HepG2 (cell line): Measurements from ENCODE around the gene KAT6B. TPM values are rescaled to one million over a fixed set of nuclear protein-coding genes. Genes with fewer than 3 reads are reported as not detected.

ENCODE experiments used
- ATAC-seq: fragments of 200-7000 bp; cut with Tn5 transposase; 3 replicates; pipeline ENCODE4 v1.9.1; 2020; ENCODE audit warnings: mild to moderate bottlenecking, moderate library complexity
- BruUV-seq: library from RNA; stranded (reverse); fragments of 400-500 nt; replicated peaks from 2 replicates; lab custom pipeline; 2021; lab: Mats Ljungman, UMichigan
- CTCF ChIA-PET: fragments of 300-600 bp; formaldehyde crosslinking; extraction: SDS; loops from one replicate; lab custom pipeline; 2021; ENCODE audit warnings: low total read pairs, inconsistent platforms, low intra/inter-chr PET ratio; lab: Yijun Ruan, JAX
- POLR2A ChIA-PET: fragments of 350-600 bp; sonication (Branson Sonifier 250); formaldehyde crosslinking; loops from one replicate; lab custom pipeline; 2020; ENCODE audit warnings: antibody characterized with exemption, inconsistent platforms; lab: Yijun Ruan, JAX
- DNase-seq: peaks from one replicate; pipeline ENCODE4 v3.0.0-alpha.2; 2015; ENCODE audit warnings: low spot score
- FAIRE-seq: peaks from 3 replicates; lab custom pipeline; 2011; peaks lifted over from hg19 to GRCh38; lab: Jason Lieb, UNC
- H2AFZ ChIP-seq: one replicate; pipeline ENCODE4 v1.6.1; 2011; ENCODE audit warnings: low read length, inconsistent platforms
- H3K27ac ChIP-seq: fragments of 300-600 bp; 3 replicates; pipeline ENCODE4 v1.8.0; 2011; ENCODE audit warnings: mixed run types, mild to moderate bottlenecking, mixed read lengths, low read length, inconsistent platforms; ENCODE audit not compliant: insufficient read depth; ENCODE audit errors: extremely low read length
- H3K27me3 ChIP-seq, 2 experiments: fragments of 200-600 bp in 1 of 2; 2 replicates in 1 of 2; 3 replicates in 1 of 2; pipeline versions ENCODE4 v1.6.0 to v1.8.0; 2011; ENCODE audit warnings: low read length in 2 of 2, mild to moderate bottlenecking in 2 of 2, moderate library complexity in 2 of 2, inconsistent platforms in 1 of 2; ENCODE audit not compliant: insufficient read depth in 2 of 2, control insufficient read depth in 1 of 2
- H3K36me3 ChIP-seq, 2 experiments: fragments of 200-600 bp in 1 of 2; replicated peaks in 1 of 2; 2 replicates in 1 of 2; 3 replicates in 1 of 2; pipeline versions ENCODE4 v1.5.1 to v1.8.0; 2011; ENCODE audit warnings: low read length in 2 of 2, inconsistent platforms in 1 of 2; ENCODE audit not compliant: insufficient read depth in 2 of 2, control insufficient read depth in 1 of 2
- H3K4me1 ChIP-seq: 2 replicates; pipeline ENCODE4 v1.5.1; 2012; ENCODE audit warnings: low read length, inconsistent platforms; ENCODE audit not compliant: insufficient read depth
- H3K4me2 ChIP-seq: 2 replicates; pipeline ENCODE4 v1.6.0; 2011; ENCODE audit warnings: low read depth, low read length, inconsistent platforms
- H3K4me3 ChIP-seq, 3 experiments: fragments of 200-600 bp in 1 of 3; sonication (generic), shearing (Covaris generic) in 1 of 3; replicated peaks in 1 of 3; 2 replicates each; pipeline ENCODE4 v1.5.1; 2011 to 2016; ENCODE audit warnings: low read length in 3 of 3, inconsistent platforms in 2 of 3, low read depth in 2 of 3, mild to moderate bottlenecking in 2 of 3, control low read depth in 1 of 3, mixed read lengths in 1 of 3; ENCODE audit not compliant: insufficient read depth in 1 of 3
- H3K79me2 ChIP-seq: one replicate; pipeline ENCODE4 v1.6.1; 2011; ENCODE audit warnings: low read length, inconsistent platforms; ENCODE audit not compliant: insufficient read depth
- H3K9ac ChIP-seq: 2 replicates; pipeline ENCODE4 v1.6.0; 2011; ENCODE audit warnings: mild to moderate bottlenecking, low read depth, low read length, inconsistent platforms; ENCODE audit not compliant: insufficient read depth
- H3K9me3 ChIP-seq: 2 replicates; pipeline ENCODE4 v1.5.1; 2012; ENCODE audit warnings: mild to moderate bottlenecking, low read length
- H4K20me1 ChIP-seq: 2 replicates; pipeline ENCODE4 v1.6.0; 2011; ENCODE audit warnings: inconsistent platforms, mild to moderate bottlenecking, low read length, moderate library complexity; ENCODE audit not compliant: insufficient read depth
- CBX1 ChIP-seq: IDR thresholded peaks from one replicate; pipeline ENCODE4 v1.6.1; 2016; ENCODE audit warnings: antibody characterized with exemption, low read depth
- CBX2 ChIP-seq, 2 experiments: fragments of 200-600 bp in 1 of 2; sonication (generic); formaldehyde crosslinking in 1 of 2; IDR thresholded peaks; 2 replicates each; pipeline versions ENCODE4 v1.7.0 to v1.8.1; 2018 to 2022; ENCODE audit warnings: low read depth in 2 of 2, low read length in 1 of 2, mild to moderate bottlenecking in 1 of 2, missing genetic modification reagents in 1 of 2
- EHMT2 ChIP-seq: fragments of 200-600 bp; sonication (generic); IDR thresholded peaks from 2 replicates; pipeline ENCODE4 v1.7.0; 2017; ENCODE audit warnings: antibody characterized with exemption, low read depth, low read length, borderline replicate concordance
- KLF13 ChIP-seq: sonication (generic); formaldehyde crosslinking; IDR thresholded peaks from 2 replicates; pipeline ENCODE4 v1.4.0; 2020; ENCODE audit warnings: mild to moderate bottlenecking, missing genetic modification reagents
- NKX3-1 ChIP-seq: sonication (generic); formaldehyde crosslinking; IDR thresholded peaks from 2 replicates; pipeline ENCODE4 v1.5.0; 2020; ENCODE audit warnings: missing genetic modification reagents
- RCOR2 ChIP-seq: IDR thresholded peaks from 2 replicates; pipeline ENCODE4 v1.6.1; 2016; ENCODE audit warnings: missing biosample characterization, missing genetic modification reagents
- SP140L ChIP-seq: sonication (generic); formaldehyde crosslinking; IDR thresholded peaks from 2 replicates; pipeline ENCODE4 v1.4.0; 2020; ENCODE audit warnings: missing genetic modification reagents, borderline replicate concordance
- ZNF660 ChIP-seq: sonication (generic); formaldehyde crosslinking; IDR thresholded peaks from 2 replicates; pipeline ENCODE4 v1.5.1; 2020; ENCODE audit warnings: mild to moderate bottlenecking, low read depth, missing genetic modification reagents, borderline replicate concordance
- WGBS: methylation state at CpG from one replicate; pipeline ENCODE4 v1.1.6; 2017; ENCODE audit warnings: low lambda C conversion rate; 5-methylcytosine and 5-hydroxymethylcytosine counted together
- in situ Hi-C: cut with HindIII; loops from 2 replicates; pipeline ENCODE4 v1.10.0; 2017; ENCODE audit warnings: low pct_unique_long_range_greater_than_20kb; ENCODE audit not compliant: extremely low pct_ligation_motif_present
- intact Hi-C: fragments of 100-400 bp; cut with micrococcal nuclease; formaldehyde crosslinking; loops from one replicate; pipeline ENCODE4 v1.10.0; 2022; ENCODE audit not compliant: unreplicated experiment
- polyA plus RNA-seq, 8 experiments: library from polyadenylated mRNA; depleted of rRNA in 3 of 8; stranded (reverse) in 7 of 8; unstranded in 1 of 8; fragments of >200 nt; fragmentation: Illumina TruSeq in 4 of 8; extraction: Trizol in 4 of 8; gene quantifications; 2 replicates each; pipeline versions ENCODE4 v1.2.1 to v1.2.3, GENCODE V29; 2011 to 2016; ENCODE audit warnings: low read depth in 4 of 8, missing spikeins in 1 of 8, mixed read lengths in 1 of 8; ENCODE audit not compliant: insufficient read depth in 1 of 8
- total RNA-seq, 5 experiments: library from RNA; depleted of rRNA; stranded (reverse); fragments of >200 nt; fragmentation: Illumina TruSeq; extraction: Trizol; gene quantifications; 2 replicates each; pipeline ENCODE4 v1.2.3, GENCODE V29; 2016; ENCODE audit warnings: low read depth in 1 of 5
- TF ChIP-seq, protein P1 (sequence below): sonication (generic); formaldehyde crosslinking; IDR thresholded peaks from 2 replicates; pipeline ENCODE4; 2020; ENCODE audit warnings: missing genetic modification reagents, mild to moderate bottlenecking, borderline replicate concordance
- TF ChIP-seq, protein P2 (sequence below): sonication (generic); formaldehyde crosslinking; IDR thresholded peaks from 2 replicates; pipeline ENCODE4 v1.9.0; 2021; ENCODE audit warnings: missing genetic modification reagents, borderline replicate concordance
- TF ChIP-seq, protein P3 (sequence below): IDR thresholded peaks from 2 replicates; pipeline ENCODE4 v1.6.1; 2016
- TF ChIP-seq, protein P4 (sequence below): sonication (generic); formaldehyde crosslinking; IDR thresholded peaks from 2 replicates; pipeline ENCODE4 v1.8.0; 2022; ENCODE audit warnings: mild to moderate bottlenecking, missing genetic modification reagents; ENCODE audit not compliant: insufficient replicate concordance
- TF ChIP-seq, protein P5 (sequence below): sonication (generic); formaldehyde crosslinking; IDR thresholded peaks from 2 replicates; pipeline ENCODE4 v1.5.0; 2020; ENCODE audit warnings: mild to moderate bottlenecking, missing genetic modification reagents

KAT6B gene
- total and polyA plus RNA-seq, 2 of the 13 experiments (the other 11 are each of a cell fraction or from before 2014, with no cell fraction given) = 3.0 to 9.5 TPM

DNA sequence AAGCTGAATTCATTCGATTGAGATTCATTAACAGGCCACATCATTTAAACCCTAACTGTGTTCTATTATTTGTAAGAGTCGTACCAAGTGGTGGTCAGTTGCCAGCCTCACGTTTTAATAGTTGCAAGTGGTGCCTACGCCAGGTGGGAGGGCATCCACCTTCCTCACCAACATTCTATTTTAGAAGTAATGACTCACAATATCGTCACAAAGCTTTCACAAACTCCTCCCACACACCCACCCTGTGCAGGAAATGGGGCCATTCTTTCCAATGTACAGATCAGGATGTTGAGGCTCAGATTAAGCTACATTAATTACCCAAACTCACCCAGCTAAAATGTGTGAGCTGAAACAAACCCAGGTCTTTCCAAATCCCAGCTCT lies 207.7 kb downstream of the KAT6B start (continued):
- TF ChIP-seq, protein P1, sequence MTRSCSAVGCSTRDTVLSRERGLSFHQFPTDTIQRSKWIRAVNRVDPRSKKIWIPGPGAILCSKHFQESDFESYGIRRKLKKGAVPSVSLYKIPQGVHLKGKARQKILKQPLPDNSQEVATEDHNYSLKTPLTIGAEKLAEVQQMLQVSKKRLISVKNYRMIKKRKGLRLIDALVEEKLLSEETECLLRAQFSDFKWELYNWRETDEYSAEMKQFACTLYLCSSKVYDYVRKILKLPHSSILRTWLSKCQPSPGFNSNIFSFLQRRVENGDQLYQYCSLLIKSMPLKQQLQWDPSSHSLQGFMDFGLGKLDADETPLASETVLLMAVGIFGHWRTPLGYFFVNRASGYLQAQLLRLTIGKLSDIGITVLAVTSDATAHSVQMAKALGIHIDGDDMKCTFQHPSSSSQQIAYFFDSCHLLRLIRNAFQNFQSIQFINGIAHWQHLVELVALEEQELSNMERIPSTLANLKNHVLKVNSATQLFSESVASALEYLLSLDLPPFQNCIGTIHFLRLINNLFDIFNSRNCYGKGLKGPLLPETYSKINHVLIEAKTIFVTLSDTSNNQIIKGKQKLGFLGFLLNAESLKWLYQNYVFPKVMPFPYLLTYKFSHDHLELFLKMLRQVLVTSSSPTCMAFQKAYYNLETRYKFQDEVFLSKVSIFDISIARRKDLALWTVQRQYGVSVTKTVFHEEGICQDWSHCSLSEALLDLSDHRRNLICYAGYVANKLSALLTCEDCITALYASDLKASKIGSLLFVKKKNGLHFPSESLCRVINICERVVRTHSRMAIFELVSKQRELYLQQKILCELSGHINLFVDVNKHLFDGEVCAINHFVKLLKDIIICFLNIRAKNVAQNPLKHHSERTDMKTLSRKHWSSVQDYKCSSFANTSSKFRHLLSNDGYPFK (CRISPR knock-in tag) = no peak
- TF ChIP-seq NKX3-1 (CRISPR knock-in tag) (no peak), CBX2 (IDR thresholded peaks at IDR 0.05; ENCODE audit: low read depth, low read length) (no peak), CBX2 (CRISPR knock-in tag; IDR thresholded peaks at IDR 0.05; ENCODE audit: low read depth) (no peak), KLF13 (CRISPR knock-in tag) (no peak)
- TF ChIP-seq, protein P2, sequence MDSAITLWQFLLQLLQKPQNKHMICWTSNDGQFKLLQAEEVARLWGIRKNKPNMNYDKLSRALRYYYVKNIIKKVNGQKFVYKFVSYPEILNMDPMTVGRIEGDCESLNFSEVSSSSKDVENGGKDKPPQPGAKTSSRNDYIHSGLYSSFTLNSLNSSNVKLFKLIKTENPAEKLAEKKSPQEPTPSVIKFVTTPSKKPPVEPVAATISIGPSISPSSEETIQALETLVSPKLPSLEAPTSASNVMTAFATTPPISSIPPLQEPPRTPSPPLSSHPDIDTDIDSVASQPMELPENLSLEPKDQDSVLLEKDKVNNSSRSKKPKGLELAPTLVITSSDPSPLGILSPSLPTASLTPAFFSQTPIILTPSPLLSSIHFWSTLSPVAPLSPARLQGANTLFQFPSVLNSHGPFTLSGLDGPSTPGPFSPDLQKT (CRISPR knock-in tag) = no peak
- TF ChIP-seq, protein P3, sequence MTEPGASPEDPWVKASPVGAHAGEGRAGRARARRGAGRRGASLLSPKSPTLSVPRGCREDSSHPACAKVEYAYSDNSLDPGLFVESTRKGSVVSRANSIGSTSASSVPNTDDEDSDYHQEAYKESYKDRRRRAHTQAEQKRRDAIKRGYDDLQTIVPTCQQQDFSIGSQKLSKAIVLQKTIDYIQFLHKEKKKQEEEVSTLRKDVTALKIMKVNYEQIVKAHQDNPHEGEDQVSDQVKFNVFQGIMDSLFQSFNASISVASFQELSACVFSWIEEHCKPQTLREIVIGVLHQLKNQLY (CRISPR knock-in tag) = no peak
- TF ChIP-seq, all 625 proteins: peak for 0

DNA sequence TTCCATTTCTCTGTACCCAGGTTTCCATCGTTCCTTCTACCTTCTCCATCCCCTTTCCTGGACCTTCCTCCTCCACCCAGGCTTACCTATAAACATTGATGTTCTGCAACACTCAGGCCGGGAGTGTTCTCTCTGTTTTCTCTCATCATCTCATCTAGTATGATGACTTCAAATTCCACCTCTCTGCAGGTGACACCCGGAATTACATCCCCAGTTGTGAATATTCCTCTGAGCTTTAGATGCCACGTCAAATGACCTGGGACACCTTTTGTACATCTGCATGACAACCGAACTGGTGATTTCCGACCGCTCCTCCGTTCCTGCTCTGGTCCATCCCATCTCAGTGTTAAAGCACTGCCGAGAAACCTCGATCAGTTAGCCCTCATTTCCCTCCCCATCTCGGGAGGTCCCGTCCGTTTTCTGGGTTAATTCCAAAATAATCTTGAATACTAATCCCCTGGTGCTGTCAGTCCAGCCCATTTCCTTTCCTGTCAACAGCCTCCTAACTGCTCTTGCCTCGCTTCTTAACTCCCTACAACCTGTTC lies 208.4 kb downstream of the KAT6B start:
- FAIRE-seq = no peak
- intact Hi-C loops (no loop called here), in situ Hi-C loops (no loop called here)
- peaks cover 0 to 3% of the 10 kb centered on the region in 2 experiments; a peak in 1 of 5 replicates for H3K27me3 ChIP-seq
- ChIA-PET POLR2A (no interaction called here), CTCF (no interaction called here)
- H3K27ac ChIP-seq = no peak overlapping the region
- H2AFZ ChIP-seq = no peak overlapping the region
- no peak for ATAC-seq
- no peak for DNase-seq
- no peak overlapping the region for H3K4me3 ChIP-seq
- no TSS peak for BruUV-seq
- no peak overlapping the region for H3K4me2 ChIP-seq
- H4K20me1 ChIP-seq = no peaks in the 10 kb centered on the region
- H3K4me1 ChIP-seq = peaks cover 7% of the 10 kb centered on the region; the same call in 1 of the 2 replicates
- H3K79me2 ChIP-seq = no peaks in the 10 kb centered on the region
- no peak overlapping the region for H3K9ac ChIP-seq
- H3K9me3 ChIP-seq = no peaks in the 10 kb centered on the region
- 78% methylated on average over 14 of the region's 14 CpGs for WGBS
- H3K36me3 ChIP-seq = peaks cover 5 to 12% of the 10 kb centered on the region in 2 experiments; a peak in 4 of 5 replicates
- TF ChIP-seq ZNF660 (CRISPR knock-in tag) = no peak
- TF ChIP-seq SP140L (CRISPR knock-in tag) = no peak
- TF ChIP-seq, protein P4, sequence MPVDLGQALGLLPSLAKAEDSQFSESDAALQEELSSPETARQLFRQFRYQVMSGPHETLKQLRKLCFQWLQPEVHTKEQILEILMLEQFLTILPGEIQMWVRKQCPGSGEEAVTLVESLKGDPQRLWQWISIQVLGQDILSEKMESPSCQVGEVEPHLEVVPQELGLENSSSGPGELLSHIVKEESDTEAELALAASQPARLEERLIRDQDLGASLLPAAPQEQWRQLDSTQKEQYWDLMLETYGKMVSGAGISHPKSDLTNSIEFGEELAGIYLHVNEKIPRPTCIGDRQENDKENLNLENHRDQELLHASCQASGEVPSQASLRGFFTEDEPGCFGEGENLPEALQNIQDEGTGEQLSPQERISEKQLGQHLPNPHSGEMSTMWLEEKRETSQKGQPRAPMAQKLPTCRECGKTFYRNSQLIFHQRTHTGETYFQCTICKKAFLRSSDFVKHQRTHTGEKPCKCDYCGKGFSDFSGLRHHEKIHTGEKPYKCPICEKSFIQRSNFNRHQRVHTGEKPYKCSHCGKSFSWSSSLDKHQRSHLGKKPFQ (CRISPR knock-in tag) = no peak
- TF ChIP-seq EHMT2 = no peak
- TF ChIP-seq RCOR2 = no peak
- TF ChIP-seq CBX1 = no peak
- TF ChIP-seq, protein P5, sequence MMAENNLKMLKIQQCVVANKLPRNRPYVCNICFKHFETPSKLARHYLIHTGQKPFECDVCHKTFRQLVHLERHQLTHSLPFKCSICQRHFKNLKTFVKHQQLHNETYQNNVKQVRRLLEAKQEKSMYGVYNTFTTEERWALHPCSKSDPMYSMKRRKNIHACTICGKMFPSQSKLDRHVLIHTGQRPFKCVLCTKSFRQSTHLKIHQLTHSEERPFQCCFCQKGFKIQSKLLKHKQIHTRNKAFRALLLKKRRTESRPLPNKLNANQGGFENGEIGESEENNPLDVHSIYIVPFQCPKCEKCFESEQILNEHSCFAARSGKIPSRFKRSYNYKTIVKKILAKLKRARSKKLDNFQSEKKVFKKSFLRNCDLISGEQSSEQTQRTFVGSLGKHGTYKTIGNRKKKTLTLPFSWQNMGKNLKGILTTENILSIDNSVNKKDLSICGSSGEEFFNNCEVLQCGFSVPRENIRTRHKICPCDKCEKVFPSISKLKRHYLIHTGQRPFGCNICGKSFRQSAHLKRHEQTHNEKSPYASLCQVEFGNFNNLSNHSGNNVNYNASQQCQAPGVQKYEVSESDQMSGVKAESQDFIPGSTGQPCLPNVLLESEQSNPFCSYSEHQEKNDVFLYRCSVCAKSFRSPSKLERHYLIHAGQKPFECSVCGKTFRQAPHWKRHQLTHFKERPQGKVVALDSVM (CRISPR knock-in tag) = no peak
